Caco-2 (cell line): Measurements from ENCODE around the gene CDRT15L2. TPM values are rescaled to one million over a fixed set of nuclear protein-coding genes. Genes with fewer than 3 reads are reported as not detected.
"Not testable (repeated sequence)": the region's sequence is repeated elsewhere in the genome, so short reads cannot be mapped to it uniquely, and the experiment has no call there.

ENCODE experiments used
- BruUV-seq: library from RNA; stranded (reverse); fragments of 400-500 nt; replicated peaks from 2 replicates; lab custom pipeline; 2021; lab: Mats Ljungman, UMichigan
- CTCF ChIA-PET: fragments of 300-600 bp; sonication (Branson Sonifier 250); formaldehyde crosslinking; loops from one replicate; lab custom pipeline; 2022; ENCODE audit warnings: antibody characterized with exemption; lab: Charles Lee
- POLR2A ChIA-PET: fragments of 300-600 bp; sonication (Branson Sonifier 250); formaldehyde crosslinking; loops from one replicate; lab custom pipeline; 2022; ENCODE audit warnings: antibody characterized with exemption; lab: Charles Lee
- DNase-seq, 2 experiments: peaks; one replicate each; pipeline versions ENCODE4 v3.0.0 to v3.0.0-alpha.2; 2020 to 2022
- H3K27me3 ChIP-seq: replicated peaks from 2 replicates; pipeline ENCODE4 v1.6.0; 2011; ENCODE audit warnings: low read length; ENCODE audit not compliant: control insufficient read depth, insufficient read depth
- H3K36me3 ChIP-seq: 2 replicates; pipeline ENCODE4 v1.5.1; 2011; ENCODE audit warnings: low read length; ENCODE audit not compliant: control insufficient read depth, insufficient read depth
- H3K4me1 ChIP-seq: fragments of 250-450 bp; sonication (Bioruptor Pico); 2 replicates; pipeline ENCODE4 v1.5.1; 2020; ENCODE audit warnings: mild to moderate bottlenecking
- H3K4me3 ChIP-seq: 2 replicates; pipeline ENCODE4 v1.5.1; 2011; ENCODE audit warnings: low read depth, mild to moderate bottlenecking, control low read depth, low read length
- H3K9me3 ChIP-seq: fragments of 250-450 bp; sonication (Bioruptor Pico); 2 replicates; pipeline ENCODE4 v1.5.1; 2020; ENCODE audit warnings: mild to moderate bottlenecking, moderate library complexity
- H3K27ac Mint-ChIP-seq: one replicate; pipeline ENCODE4 v1.8.0; 2022; ENCODE audit warnings: mixed read lengths; ENCODE audit not compliant: unreplicated experiment
- H3K27me3 Mint-ChIP-seq: one replicate; pipeline ENCODE4 v1.8.0; 2022; ENCODE audit warnings: mixed read lengths; ENCODE audit not compliant: insufficient read depth, unreplicated experiment
- H3K36me3 Mint-ChIP-seq: one replicate; pipeline ENCODE4 v1.8.0; 2022; ENCODE audit warnings: mild to moderate bottlenecking, mixed read lengths; ENCODE audit not compliant: insufficient read depth, unreplicated experiment
- H3K4me1 Mint-ChIP-seq: one replicate; pipeline ENCODE4 v1.8.0; 2022; ENCODE audit warnings: low read depth, mixed read lengths; ENCODE audit not compliant: unreplicated experiment
- H3K4me3 Mint-ChIP-seq: one replicate; pipeline ENCODE4 v1.8.0; 2022; ENCODE audit warnings: mild to moderate bottlenecking, moderate library complexity, mixed read lengths; ENCODE audit not compliant: unreplicated experiment
- H3K9me3 Mint-ChIP-seq: one replicate; pipeline ENCODE4 v1.8.0; 2022; ENCODE audit warnings: mixed read lengths; ENCODE audit not compliant: unreplicated experiment
- CTCF ChIP-seq, 2 experiments: fragments of 200-600 bp in 1 of 2; IDR thresholded peaks; 1 replicate in 1 of 2; 2 replicates in 1 of 2; pipeline versions ENCODE4 v1.5.1 to v1.8.0; 2011 to 2022; ENCODE audit warnings: antibody characterized with exemption in 1 of 2, control low read depth in 1 of 2, inconsistent platforms in 1 of 2, low read depth in 1 of 2, low read length in 1 of 2, mild to moderate bottlenecking in 1 of 2, moderate library complexity in 1 of 2; ENCODE audit not compliant: insufficient read depth in 1 of 2, severe bottlenecking in 1 of 2, unreplicated experiment in 1 of 2
- intact Hi-C: fragments of 100-400 bp; cut with micrococcal nuclease; formaldehyde crosslinking; loops from one replicate; pipeline ENCODE4 v1.10.0; 2022; ENCODE audit not compliant: unreplicated experiment
- total RNA-seq: library from RNA; stranded (reverse); gene quantifications from 2 replicates; pipeline ENCODE4 v1.2.3, GENCODE V29; 2022

Gene CDRT15L2
- total RNA-seq, 1 experiment from 2014 or later, result not detected

- BruUV-seq, H3K4me1 ChIP-seq, CTCF ChIA-PET, H3K27me3 ChIP-seq, H3K9me3 Mint-ChIP-seq, DNase-seq, H3K4me1 Mint-ChIP-seq, H3K9me3 ChIP-seq, H3K36me3 Mint-ChIP-seq, intact Hi-C loops, H3K36me3 ChIP-seq, H3K4me3 ChIP-seq, H3K4me3 Mint-ChIP-seq, H3K27me3 Mint-ChIP-seq, POLR2A ChIA-PET, H3K27ac Mint-ChIP-seq: not testable (repeated sequence)
These were observed 38.7 kb upstream of the CDRT15L2 start for GRCh38 chr17:20540865-20541264.

GRCh38 chr17:20541853-20542546 is 37.5 kb upstream of the CDRT15L2 start:
- peak in 1 of 2 experiments; percentile 34 for DNase-seq
- H3K27me3 ChIP-seq, H3K27me3 Mint-ChIP-seq, H3K9me3 Mint-ChIP-seq, H3K4me1 ChIP-seq, intact Hi-C loops, H3K9me3 ChIP-seq, POLR2A ChIA-PET, H3K4me3 ChIP-seq, H3K4me1 Mint-ChIP-seq, H3K36me3 ChIP-seq, BruUV-seq, H3K4me3 Mint-ChIP-seq, CTCF ChIA-PET, H3K27ac Mint-ChIP-seq, H3K36me3 Mint-ChIP-seq: not testable (repeated sequence)
- TF ChIP-seq CTCF (IDR thresholded peaks at IDR 0.05; ENCODE audit: insufficient read depth in 1 of 2, low read depth in 1 of 2, low read length in 1 of 2, severe bottlenecking in 1 of 2, unreplicated experiment in 1 of 2), result peak in 1 of 2 experiments; percentile 5

DNA sequence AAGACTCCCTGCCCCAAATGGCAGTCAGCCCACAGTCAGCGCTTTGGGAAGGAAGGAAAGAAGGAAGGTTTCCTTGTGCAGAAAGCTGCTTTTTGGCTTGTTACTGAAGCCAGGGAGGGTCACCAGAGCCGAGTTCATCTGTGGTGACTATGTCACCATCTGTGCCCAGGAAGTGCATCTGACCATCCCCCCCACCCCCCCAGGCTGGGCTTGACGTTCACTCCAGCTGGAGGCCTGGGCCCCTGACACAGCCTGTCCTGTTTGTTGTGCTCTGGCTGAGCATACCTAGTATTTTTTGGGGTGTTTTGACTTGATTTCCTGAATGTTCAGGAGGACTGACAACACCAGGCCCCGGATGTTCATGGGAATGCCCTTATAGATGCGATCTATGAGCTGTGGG is 31.6 kb upstream of the CDRT15L2 start:
- intact Hi-C loops, result not testable (repeated sequence)

GRCh38 chr17:20552920-20553319 is 26.6 kb upstream of the CDRT15L2 start:
- DNase-seq, H3K4me1 ChIP-seq, CTCF ChIA-PET: not testable (repeated sequence)

More for the DNA sequence above, 31.6 kb upstream of the CDRT15L2 start:
- H3K27me3 ChIP-seq, H3K4me1 ChIP-seq, BruUV-seq, H3K36me3 Mint-ChIP-seq, DNase-seq, H3K27ac Mint-ChIP-seq, H3K4me1 Mint-ChIP-seq, H3K36me3 ChIP-seq, H3K4me3 ChIP-seq, H3K9me3 ChIP-seq, POLR2A ChIA-PET, CTCF ChIA-PET, H3K4me3 Mint-ChIP-seq, H3K9me3 Mint-ChIP-seq, H3K27me3 Mint-ChIP-seq: not testable (repeated sequence)

DNA sequence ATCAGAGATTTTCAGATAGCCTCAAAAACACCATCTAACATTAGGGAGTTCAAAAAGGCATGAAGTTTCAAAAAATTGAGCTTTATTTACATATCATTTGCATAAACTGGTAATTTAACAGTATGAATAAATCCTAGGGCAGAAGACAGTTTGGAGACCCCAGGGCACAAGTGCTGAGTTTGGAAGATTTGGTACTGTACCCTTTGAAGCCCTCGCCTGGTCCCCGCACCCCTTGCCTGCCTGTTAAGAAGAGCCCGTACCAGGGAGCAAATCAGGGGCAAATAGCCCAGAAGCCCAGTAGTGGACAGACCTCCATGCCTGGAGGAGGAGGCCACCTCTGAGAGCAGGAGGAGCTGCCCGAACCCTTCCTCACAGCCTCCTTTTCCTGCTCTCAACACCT is 24.8 kb upstream of the CDRT15L2 start:
- BruUV-seq, H3K27me3 ChIP-seq, H3K27me3 Mint-ChIP-seq, intact Hi-C loops, H3K4me3 ChIP-seq, H3K9me3 Mint-ChIP-seq, H3K4me3 Mint-ChIP-seq, H3K36me3 ChIP-seq, H3K4me1 ChIP-seq, H3K9me3 ChIP-seq, POLR2A ChIA-PET, H3K27ac Mint-ChIP-seq, CTCF ChIA-PET, DNase-seq, H3K36me3 Mint-ChIP-seq, H3K4me1 Mint-ChIP-seq: not testable (repeated sequence)

More at GRCh38 chr17:20552920-20553319, 26.6 kb upstream of the CDRT15L2 start:
- POLR2A ChIA-PET, H3K36me3 ChIP-seq, H3K27me3 ChIP-seq, H3K4me1 Mint-ChIP-seq, intact Hi-C loops, H3K27me3 Mint-ChIP-seq, H3K9me3 ChIP-seq, H3K4me3 Mint-ChIP-seq, BruUV-seq, H3K4me3 ChIP-seq, H3K9me3 Mint-ChIP-seq, H3K36me3 Mint-ChIP-seq, H3K27ac Mint-ChIP-seq: not testable (repeated sequence)

- DNase-seq, H3K4me3 Mint-ChIP-seq, H3K36me3 ChIP-seq, H3K27me3 Mint-ChIP-seq, H3K9me3 ChIP-seq, H3K4me1 ChIP-seq, H3K27ac Mint-ChIP-seq, POLR2A ChIA-PET, H3K4me3 ChIP-seq, H3K36me3 Mint-ChIP-seq, BruUV-seq, H3K9me3 Mint-ChIP-seq, H3K27me3 ChIP-seq, intact Hi-C loops, CTCF ChIA-PET, H3K4me1 Mint-ChIP-seq: not testable (repeated sequence)
These were observed 24.2 kb upstream of the CDRT15L2 start for GRCh38 chr17:20555135-20556010.
